ENCODE measurements around the gene SPOCK3.
"Not testable (repeated sequence)": the region's sequence is repeated elsewhere in the genome, so short reads cannot be mapped to it uniquely, and the experiment has no call there.

SPOCK3 gene

GRCh38 chr4:167234316-167234881, at the start of gene SPOCK3:
TSS of gene SPOCK3 (minus strand) at chr4:167234494.
- peak in 57 of 58 donors; percentile 24 to 84 (median 68) for DNase-seq

GRCh38 chr4:167282171-167282864, 48.0 kb upstream of the SPOCK3 start:
- no peak for DNase-seq

GRCh38 chr4:167281545-167281944, 47.3 kb upstream of the SPOCK3 start:
- DNase-seq, result not testable (repeated sequence)

GRCh38 chr4:167274351-167274750, 40.1 kb upstream of the SPOCK3 start:
- DNase-seq, result no peak

- no peak for DNase-seq
These were observed 30.9 kb upstream of the SPOCK3 start for GRCh38 chr4:167265231-167265630.

GRCh38 chr4:167248271-167248670, 14.0 kb upstream of the SPOCK3 start:
- no peak for DNase-seq

GRCh38 chr4:167239627-167240026, 5.3 kb upstream of the SPOCK3 start:
- no peak for DNase-seq

- no peak for DNase-seq
These were observed 3.9 kb upstream of the SPOCK3 start for GRCh38 chr4:167238226-167238625.

GRCh38 chr4:167233685-167234315, 494 bp downstream of the SPOCK3 start:
- DNase-seq, result peak in 47 of 58 donors; percentile 18 to 84 (median 56)

GRCh38 chr4:167232805-167233684, 1.2 kb downstream of the SPOCK3 start:
- DNase-seq, result peak in 29 of 58 donors; percentile 1 to 56 (median 20)

GRCh38 chr4:167230744-167231143, 3.5 kb downstream of the SPOCK3 start:
- no peak for DNase-seq

GRCh38 chr4:167222099-167222498, 12.2 kb downstream of the SPOCK3 start:
- no peak for DNase-seq

- DNase-seq, result no peak
These were observed 13.2 kb downstream of the SPOCK3 start for GRCh38 chr4:167221084-167221483.

- DNase-seq, result no peak
These were observed 16.2 kb downstream of the SPOCK3 start for GRCh38 chr4:167218022-167218608.

- no peak for DNase-seq
These were observed 17.5 kb downstream of the SPOCK3 start for GRCh38 chr4:167216783-167217182.

- no peak for DNase-seq
These were observed 24.1 kb downstream of the SPOCK3 start for GRCh38 chr4:167210166-167210565.

- DNase-seq, result no peak
These were observed 37.8 kb downstream of the SPOCK3 start for GRCh38 chr4:167196344-167197012.

GRCh38 chr4:167190379-167190778, 43.9 kb downstream of the SPOCK3 start:
- no peak for DNase-seq

GRCh38 chr4:167185465-167185864, 48.8 kb downstream of the SPOCK3 start:
- no peak for DNase-seq

GRCh38 chr4:167183036-167183435, 51.3 kb downstream of the SPOCK3 start:
- peak in 13 of 58 donors; percentile 1 to 40 (median 13) for DNase-seq

GRCh38 chr4:167177925-167178324, 56.4 kb downstream of the SPOCK3 start:
- DNase-seq, result no peak

Data from anterior cingulate cortex (tissue), 58 donors.